HG03378 (cell line): ENCODE results near the gene DPP7.
A peak's percentile ranks its signal among the peaks of the same experiment; 100 is the strongest.

ENCODE experiments used
- ATAC-seq: cut with Tn5 transposase; IDR thresholded peaks from one replicate; pipeline ENCODE4 v1.9.1; 2021; ENCODE audit warnings: mild to moderate bottlenecking, moderate library complexity; ENCODE audit not compliant: unreplicated experiment

The DPP7 gene

DNA sequence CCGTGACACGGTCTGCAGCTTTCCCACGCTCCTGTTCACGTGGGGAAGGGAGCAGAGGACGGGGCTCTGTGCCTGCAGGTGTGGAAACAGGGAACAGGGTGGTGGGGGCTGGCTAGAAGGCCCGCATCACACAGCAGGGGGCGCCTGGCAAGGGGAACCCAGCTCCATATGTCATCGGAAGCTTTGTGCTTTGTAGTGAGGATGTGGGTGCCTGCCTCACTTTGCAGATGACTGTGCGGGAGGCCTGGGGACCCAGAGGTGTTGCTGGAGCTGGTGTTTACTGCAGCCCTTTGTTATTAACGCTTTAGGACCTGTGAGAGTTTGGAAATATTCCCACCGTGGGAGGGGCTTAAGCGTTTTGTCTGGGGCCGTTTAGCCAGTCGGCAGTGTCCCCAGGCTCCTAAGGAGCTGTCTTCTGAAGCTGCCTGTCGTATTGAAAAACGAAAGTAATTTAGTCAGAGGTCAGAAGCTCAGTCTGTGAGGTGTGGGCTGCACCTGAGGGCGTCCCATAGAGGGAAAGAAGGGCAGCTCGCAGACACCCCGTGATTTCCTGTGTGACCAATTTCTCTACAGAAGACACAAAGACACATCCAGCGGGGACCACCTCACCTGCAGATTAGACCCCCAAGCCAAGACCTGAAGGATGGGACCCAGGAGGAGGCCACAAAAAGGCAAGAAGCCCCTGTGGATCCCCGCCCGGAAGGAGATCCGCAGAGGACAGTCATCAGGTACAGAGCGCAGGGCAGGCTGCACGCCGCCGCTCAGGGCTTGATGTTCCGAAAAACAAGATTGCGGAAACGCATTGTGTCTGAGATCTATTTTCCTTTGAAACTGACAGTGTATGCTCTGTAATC lies 18.6 kb downstream of the DPP7 start:
- ATAC-seq: no peak

DNA sequence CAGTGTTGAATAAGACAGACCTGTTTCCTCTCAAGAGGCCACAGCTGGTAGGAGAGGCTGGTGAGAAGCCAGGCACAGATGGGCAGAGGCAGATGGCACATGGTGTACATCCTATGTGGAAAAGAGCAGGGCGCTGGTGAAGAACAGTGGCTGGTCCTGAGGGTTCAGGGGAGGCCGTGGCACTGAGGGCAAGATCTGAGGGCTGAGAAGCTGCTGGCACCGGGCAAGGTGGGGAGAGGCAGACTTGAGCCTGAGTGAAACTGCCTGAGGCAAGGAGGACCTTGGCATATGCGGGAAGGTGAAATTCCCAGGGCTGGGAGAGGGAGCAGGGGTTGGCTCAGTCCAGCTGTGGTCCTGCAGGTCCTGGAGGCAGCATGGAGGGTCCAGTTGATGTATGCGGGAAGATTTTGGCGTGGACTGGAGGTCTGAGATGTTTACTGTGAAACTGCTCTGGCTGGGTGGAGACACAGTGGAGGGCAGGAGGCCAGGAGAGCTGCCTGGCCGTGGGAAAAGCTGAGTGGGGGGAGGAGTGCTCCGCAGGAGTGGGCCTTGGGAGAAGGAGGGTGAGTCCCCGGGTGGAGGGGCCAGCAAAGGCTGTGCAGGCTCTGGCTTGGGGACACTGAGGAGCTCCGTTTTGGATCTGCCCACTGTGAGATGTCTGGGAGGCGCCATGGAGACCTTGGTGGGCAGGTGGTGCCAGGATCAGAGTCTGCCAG lies 25.1 kb downstream of the DPP7 start:
- no peak for ATAC-seq

DNA sequence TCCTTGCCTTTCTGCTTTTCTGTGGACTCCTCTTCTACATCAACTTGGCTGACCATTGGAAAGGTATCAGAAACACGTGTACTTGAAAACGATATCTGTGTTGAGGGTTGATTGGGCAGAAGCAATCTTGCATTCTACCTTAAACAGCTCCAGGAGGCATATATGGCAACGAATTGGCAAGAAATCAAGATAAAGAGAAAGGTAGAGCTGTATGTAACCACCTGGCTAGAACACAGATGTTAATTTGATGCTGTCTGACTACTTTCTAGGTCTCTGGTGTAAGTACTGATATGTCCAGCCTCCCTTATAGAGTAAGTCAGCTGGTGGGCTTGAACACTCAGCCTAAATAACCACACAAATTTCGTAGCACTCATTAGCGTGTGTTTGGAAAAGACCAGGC lies 26.4 kb downstream of the DPP7 start:
- ATAC-seq: no peak

DNA sequence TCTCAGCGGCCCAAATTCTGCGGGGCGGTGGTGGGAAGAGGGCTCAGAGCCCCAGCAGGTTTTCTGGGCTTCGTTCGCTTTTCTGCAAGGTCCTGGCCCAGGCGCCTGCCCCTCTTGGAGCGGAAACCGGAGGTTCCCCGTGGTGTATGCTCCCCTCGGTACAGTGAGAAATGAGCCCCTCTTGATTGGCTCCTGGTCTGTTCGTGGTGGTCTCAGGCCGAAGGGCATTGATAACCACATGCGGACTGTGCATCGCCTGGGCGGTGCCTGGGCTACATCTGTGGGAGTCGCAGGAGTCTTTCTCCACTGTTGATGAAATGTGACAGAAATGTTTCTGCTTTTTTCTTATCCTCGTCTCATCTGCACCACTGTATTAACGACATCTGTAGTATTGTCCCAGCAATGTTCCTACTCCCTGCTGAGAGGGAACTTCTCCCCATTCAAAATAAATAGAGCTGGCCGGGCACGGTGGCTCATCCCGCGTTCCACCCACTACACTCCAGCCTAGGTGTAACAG lies 27.1 kb downstream of the DPP7 start:
- ATAC-seq: no peak

DNA sequence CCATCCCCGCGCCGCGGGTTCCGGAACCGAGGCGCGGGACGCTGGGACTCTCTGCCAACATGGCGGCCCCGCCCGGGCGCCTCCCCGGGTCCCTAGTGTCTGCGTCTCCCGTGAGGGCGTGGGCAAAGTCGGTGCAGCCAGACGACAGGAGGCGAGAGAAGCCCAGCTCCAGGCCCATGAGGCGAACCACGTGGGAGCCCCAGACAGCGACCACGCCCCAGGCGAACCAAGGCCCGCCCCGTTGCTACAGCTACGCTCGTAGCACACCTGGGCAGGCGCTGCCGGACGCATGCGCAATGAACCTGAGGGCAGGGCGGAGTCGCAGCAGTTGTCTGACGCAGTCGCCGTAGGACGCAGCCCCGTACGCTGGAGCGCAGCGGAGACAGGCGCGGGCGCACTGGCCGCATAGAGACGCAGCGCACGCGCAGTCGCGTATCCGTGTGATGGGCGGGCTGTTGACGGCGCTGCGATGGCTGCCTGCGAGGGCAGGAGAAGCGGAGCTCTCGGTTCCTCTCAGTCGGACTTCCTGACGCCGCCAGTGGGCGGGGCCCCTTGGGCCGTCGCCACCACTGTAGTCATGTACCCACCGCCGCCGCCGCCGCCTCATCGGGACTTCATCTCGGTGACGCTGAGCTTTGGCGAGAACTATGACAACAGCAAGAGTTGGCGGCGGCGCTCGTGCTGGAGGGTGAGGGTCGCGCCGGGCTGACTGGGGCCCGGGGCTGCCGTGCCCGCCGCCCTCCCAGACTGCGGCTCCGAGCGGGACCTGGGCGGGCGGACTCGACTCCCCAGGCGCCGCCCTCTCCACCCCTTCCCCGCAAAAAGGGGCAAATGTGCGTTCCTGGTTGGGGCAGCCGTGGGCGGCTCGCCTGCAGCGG lies 27.8 kb downstream of the DPP7 start, which contains the start of gene MAN1B1:
TSS of gene MAN1B1 (plus strand) at position 455 of the 878 bp plus-strand sequence. CDS start at position 470, 15 bp downstream.
- ATAC-seq: peak; percentile 85

DNA sequence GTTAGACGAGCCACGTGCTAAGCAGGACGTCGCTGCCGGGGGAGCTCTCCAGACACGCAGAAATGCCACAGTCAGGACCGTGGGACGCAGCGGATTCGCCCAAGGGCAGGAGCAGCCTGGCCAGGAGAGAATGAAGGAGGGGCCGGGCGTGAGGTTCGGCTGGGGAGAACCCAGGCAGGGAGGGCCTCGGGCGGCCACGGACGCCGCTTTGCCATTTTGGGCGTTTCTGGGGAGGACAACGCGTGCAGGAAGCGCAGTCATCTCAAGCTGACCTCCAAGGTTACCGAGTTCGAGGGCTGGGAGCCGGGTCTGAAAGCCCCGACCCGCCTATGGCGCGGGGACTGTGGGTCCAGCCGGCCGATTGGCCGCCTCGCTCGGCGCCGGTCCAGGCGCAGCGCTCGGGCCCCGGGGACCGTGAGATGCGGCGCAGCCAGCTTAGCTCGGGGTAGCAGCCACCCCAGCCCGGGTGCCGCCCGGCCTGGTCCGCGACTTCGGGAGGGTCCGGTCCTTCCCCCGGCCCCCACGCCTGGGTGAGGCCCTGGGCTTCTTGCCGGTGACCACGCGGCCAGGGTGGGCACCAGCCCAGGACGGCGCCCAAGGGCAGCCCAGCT lies 28.5 kb downstream of the DPP7 start:
- ATAC-seq: no peak

DNA sequence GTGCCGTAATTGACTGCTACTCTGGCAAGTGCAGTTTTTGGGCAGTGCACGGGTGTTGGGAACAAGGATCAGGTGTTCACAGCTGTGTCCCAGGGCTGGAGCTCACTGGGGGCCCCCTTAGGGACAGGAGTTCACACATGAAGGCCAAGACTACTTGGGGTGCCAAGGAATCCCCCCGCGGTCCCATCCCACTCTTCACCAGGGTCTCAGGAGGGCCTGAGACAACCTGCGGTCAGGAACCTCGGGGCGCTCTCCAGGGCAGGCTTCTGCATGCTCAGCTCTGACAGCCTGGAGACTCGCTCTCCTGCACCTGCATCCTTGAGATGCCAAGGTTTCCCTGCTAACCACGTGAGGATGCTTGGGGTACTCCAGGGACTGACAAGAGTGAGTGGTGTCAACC lies 30.0 kb downstream of the DPP7 start:
- ATAC-seq: no peak

DNA sequence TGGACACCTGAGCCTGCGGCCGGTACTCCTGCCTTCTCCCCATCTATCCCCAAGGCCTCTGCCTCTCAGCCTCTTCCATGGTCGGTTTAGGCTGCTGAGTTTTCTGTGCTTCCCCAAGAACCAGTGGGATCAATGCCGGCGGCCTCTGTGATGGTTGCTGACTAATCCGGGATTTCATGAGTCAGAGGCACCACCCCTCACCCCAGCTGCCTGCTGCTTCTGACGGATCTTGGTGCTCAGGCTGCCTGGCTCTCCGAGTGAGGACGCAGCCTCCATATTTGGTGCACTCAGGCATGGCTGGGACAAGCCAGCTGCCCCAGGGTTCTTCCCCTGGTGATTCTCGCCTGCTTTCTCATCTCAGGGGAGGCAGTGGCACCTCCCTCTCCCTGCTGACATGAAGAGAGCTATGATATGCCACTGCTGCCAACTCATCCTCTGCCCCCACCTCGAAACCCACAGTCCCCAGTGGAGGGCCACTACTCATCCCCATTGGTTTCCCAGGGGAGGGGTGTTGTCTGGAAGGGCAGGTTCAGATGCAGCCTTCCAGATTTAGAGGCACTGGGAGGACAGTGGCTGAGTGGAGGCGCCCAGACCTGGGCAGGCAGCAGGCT lies 31.0 kb downstream of the DPP7 start:
- ATAC-seq: no peak

DNA sequence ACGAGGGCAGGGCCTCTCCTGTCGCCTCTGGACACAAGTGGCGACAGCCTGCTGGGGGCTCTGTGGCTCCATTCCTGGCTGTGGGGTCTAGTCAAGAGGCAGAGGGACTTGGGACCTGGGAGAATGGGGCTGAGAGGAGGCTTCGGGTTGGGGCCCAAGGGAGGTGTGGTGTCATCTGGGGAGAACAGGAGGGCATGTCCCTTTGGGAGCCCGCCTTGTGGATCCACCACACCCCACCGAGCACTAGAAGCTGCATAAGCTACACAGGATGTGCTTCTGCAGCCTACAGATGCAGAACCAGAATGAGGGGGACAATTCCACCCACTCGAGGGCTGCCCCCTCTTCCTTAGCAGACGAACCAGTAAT lies 31.6 kb downstream of the DPP7 start:
- ATAC-seq: no peak

DNA sequence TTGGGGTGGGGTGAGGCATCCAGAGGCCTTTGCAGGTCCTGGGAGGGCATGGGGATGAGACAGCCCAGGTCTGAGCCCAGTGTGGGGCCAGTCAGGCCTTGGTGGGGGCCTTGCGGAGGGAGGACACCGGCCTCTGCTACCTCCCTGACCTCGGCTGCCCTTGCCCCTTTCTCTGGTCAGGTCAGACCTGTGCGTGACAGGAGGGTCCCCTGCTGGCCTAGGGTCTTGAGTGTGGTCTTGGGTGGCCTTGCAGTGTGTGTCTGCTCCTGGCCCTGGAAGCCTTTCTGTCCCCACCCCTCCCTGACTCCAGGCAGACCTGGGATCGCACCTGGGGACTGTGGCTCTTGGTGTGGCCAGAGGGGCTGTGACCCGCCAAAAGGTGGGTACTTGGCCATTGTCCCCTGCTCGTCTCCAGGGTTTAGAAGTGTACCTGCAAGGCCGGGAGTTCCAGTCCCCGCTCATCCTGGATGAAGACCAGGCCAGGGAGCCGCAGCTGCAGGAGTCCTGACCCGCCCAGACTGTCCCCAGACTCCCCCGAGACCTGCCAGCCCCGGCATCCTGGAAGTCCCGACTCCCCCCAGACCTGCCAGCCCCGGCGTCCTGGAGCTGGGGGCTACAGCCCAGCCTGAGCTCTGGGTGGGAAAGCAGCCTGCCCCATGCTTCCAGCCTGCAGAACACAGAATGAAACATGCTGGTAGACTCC lies 32.2 kb downstream of the DPP7 start:
- ATAC-seq: no peak

DNA sequence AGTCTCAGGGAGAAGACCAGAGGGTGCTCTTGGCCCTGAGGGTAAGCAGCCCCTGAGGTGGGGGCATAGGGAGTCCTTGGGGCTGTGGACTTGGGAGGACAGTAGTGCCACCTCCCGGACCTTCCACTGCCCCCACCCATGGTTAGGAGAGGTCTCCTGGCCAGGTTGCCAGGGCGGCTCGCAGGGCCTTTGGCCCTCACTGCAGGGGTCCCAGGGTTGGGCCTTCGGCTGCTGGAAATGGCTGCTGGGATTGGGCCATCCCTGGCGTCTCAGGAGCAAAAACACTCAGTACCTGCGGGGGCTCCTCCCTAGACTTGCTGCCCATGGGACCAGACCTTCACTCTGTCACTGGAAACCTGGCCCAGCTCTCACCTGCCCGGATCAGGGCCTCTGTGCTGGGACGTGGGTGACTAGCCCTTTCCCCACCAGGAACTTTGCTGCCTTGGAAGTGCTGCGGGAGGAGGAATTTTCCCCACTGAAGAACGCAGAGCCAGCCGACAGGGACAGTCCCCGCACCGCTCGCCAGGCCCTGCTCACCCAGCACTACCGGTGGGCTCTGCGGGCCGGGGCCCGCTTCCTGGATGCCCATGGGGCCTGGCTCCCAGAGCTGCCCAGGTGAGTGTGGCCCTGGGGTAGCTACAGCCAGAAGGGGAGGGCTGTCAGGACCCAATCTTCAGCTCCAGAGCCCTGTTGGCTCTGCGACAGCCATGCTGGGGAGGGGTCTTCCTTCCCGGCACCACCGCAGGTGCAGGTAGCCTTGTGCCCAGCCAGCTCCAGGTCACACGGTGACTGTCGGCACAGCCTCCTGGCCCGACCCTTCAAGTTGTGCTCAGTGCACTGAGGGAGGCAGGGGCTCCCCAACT lies 34.0 kb downstream of the DPP7 start:
- no peak for ATAC-seq

DNA sequence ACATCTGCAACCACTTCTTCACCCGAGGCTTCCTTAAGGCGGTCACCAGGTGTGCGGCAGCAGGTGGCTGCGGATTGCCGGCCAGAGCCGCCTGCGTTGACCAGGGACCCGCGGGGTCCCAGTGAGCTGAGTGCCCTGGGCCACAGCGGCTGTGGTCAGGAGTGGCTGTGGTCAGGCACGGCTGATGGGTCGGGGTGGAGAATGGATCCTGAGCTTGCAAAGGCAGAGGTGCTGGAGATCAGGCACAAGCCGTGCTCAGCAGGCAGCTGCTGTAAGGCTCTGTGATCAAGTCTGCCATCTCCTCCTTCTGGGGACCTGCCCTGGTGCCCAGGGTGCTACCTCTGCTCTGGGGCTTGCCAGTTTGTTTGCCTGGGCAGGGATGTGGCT lies 35.1 kb downstream of the DPP7 start:
- ATAC-seq: no peak

DNA sequence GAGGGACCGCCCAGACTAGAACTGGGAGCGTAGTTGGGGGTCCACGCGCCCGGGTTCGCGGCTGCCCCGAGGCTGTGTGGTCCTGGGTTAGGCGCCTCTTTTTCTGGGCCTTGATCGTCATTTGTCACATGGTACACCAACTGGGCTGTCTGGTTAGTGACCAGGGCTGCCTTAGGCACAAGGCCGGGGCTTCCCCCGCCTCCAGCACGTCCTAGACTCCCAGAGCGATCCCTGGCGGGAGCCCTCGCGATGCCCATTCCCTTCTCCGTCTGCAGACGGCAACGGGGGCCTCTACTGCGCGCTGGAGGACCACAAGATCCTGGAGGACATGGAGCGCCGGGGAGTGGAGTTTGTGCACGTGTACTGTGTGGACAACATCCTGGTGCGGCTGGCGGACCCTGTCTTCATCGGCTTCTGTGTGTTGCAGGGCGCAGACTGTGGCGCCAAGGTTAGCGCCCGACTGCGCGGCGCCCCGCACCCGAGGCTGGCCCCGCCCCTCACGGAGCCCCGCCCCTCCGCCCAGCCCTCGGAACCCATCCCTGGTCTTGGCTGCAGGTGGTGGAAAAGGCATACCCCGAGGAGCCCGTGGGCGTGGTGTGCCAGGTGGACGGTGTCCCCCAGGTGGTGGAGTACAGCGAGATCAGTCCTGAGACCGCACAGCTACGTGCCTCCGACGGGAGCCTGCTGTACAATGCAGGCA lies 35.7 kb downstream of the DPP7 start:
- ATAC-seq: no peak

DNA sequence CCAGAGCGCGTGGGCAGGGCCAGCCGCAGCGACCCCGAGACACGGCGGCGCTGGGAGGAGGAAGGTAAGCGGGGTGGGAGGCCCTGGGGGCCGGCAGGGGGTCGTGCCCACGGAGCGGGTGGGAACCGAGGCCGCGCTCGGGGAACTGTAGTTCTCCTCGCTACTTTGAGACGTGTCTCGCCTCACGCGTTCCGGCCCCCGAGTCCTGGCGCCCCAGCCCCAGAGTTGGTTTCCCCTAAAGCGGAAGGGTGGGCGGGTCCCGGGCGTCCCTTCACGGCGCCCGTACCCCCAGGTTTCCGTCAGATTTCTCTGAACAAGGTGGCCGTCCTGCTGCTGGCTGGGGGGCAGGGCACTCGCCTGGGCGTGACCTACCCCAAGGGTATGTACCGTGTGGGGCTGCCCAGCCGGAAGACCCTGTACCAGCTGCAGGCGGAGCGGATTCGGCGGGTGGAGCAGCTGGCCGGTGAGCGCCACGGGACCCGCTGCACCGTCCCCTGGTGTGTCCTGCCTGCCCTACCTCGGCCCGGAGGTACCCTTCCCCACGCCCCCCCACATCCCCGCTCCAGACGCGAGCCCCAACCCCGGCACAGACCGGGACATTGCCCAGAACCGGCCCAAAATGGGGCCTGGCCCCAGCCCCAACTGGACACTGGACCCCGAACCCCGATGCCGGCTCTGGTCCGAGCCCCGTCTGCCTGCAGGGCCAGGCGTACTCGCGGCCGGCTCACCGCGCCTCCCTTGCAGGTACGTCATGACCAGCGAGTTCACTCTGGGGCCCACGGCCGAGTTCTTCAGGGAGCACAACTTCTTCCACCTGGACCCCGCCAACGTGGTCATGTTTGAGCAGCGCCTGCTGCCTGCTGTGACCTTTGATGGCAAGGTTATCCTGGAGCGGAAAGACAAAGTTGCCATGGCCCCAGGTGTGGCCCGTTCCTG lies 36.5 kb downstream of the DPP7 start:
- no peak for ATAC-seq

DNA sequence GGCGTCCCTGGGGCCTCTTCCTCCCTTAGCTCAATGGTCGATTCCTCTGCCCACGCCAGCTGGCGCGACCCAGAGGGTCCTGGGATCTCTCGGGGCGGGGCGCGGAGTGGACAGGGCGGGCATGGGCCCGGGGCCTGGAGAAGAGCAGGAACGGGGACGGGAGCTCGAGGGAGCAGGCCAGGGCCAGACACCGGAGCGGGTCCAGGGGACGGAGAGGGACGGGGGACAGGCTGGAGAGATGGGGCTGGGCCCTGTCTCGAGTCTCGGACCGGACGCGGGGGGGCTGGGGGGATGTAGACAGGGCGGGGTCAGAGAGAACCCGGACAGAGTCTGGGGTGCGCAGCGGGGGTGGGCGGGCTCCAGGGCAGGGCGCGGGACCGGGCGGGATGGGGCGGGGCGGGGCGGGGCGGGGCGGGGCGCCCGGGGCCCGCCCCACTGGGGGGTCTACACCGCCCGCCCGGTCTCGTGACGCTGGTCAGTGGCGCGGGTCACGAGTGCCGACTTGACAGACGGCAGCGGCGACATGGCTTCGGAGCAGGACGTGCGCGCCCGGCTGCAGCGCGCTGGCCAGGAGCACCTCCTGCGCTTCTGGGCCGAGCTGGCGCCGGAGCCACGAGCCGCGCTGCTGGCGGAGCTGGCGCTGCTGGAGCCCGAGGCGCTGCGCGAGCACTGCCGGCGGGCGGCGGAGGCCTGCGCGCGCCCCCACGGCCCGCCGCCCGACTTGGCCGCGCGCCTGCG lies 37.4 kb downstream of the DPP7 start, which contains the start of gene UAP1L1:
TSS of gene UAP1L1 (plus strand) at position 508 of the 738 bp plus-strand sequence. CDS start at position 524, 16 bp downstream.
- ATAC-seq: no peak

DNA sequence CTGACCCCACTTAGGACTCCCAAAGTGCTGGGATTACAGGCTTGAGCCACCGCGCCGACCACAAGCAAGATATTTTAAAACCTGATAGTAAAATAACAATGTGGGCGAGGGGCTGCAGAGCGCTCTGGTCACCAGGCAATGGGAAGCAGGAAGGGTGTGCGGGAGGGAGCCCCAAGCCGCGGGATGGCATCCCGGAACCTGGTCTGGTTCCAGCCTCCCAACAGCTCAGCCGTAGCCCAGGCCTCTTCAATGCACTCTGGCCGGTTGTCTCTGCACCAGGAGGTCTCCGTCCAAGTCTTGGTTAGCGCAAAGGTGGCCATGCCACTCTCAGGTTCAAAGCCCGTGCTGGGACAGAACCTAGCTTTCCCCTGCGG lies 37.9 kb downstream of the DPP7 start:
- no peak for ATAC-seq
